H9 (cell line): ENCODE measurements around the gene IL4. TPM values are rescaled to one million over a fixed set of nuclear protein-coding genes. Genes with fewer than 3 reads are reported as not detected.

ENCODE experiments used
- DNase-seq: peaks from one replicate; pipeline ENCODE4 v3.0.0-alpha.2; 2017
- H2AFZ ChIP-seq: one replicate; pipeline ENCODE4 v1.6.1; 2013; ENCODE audit warnings: mild to moderate bottlenecking, low read length, control low read depth, moderate library complexity
- H2AK5ac ChIP-seq: 2 replicates; pipeline ENCODE4 v1.6.1; 2013; ENCODE audit warnings: low read length, control low read depth, mixed read lengths; ENCODE audit not compliant: insufficient read length
- H2BK120ac ChIP-seq: one replicate; pipeline ENCODE4 v1.6.1; 2013; ENCODE audit warnings: low read depth, mild to moderate bottlenecking, low read length, control low read depth, inconsistent platforms; ENCODE audit not compliant: poor library complexity, severe bottlenecking
- H2BK12ac ChIP-seq: 2 replicates; pipeline ENCODE4 v1.6.1; 2013; ENCODE audit warnings: low read length, control low read depth, mixed read lengths, low read depth; ENCODE audit not compliant: insufficient read length
- H2BK15ac ChIP-seq: 2 replicates; pipeline ENCODE4 v1.6.1; 2013; ENCODE audit warnings: low read depth, low read length, control low read depth
- H2BK20ac ChIP-seq: one replicate; pipeline ENCODE4 v1.6.1; 2013; ENCODE audit warnings: low read depth, mild to moderate bottlenecking, low read length, control low read depth, inconsistent platforms; ENCODE audit not compliant: poor library complexity, severe bottlenecking
- H2BK5ac ChIP-seq: 2 replicates; pipeline ENCODE4 v1.6.1; 2013; ENCODE audit warnings: low read length, control low read depth, mixed read lengths; ENCODE audit not compliant: insufficient read length
- H3K14ac ChIP-seq: 2 replicates; pipeline ENCODE4 v1.6.1; 2013; ENCODE audit warnings: low read length, control low read depth; ENCODE audit not compliant: insufficient read depth
- H3K18ac ChIP-seq: 2 replicates; pipeline ENCODE4 v1.6.1; 2013; ENCODE audit warnings: low read depth, mild to moderate bottlenecking, mixed read lengths, low read length, control low read depth; ENCODE audit not compliant: insufficient read length
- H3K23ac ChIP-seq: 2 replicates; pipeline ENCODE4 v1.6.1; 2013; ENCODE audit warnings: low read length, control low read depth, mixed read lengths, low read depth; ENCODE audit not compliant: insufficient read length
- H3K23me2 ChIP-seq: 2 replicates; pipeline ENCODE4 v1.6.1; 2013; ENCODE audit warnings: low read depth, mild to moderate bottlenecking, mixed read lengths, low read length, control low read depth; ENCODE audit not compliant: insufficient read length, poor library complexity, severe bottlenecking
- H3K27ac ChIP-seq: 2 replicates; pipeline ENCODE4 v1.5.1; 2013; ENCODE audit warnings: low read length, control low read depth, mixed read lengths, low read depth; ENCODE audit not compliant: insufficient read length
- H3K27me3 ChIP-seq: 2 replicates; pipeline ENCODE4 v1.6.1; 2013; ENCODE audit warnings: low read length, control low read depth, inconsistent platforms; ENCODE audit not compliant: insufficient read depth
- H3K4ac ChIP-seq: 2 replicates; pipeline ENCODE4 v1.6.1; 2013; ENCODE audit warnings: low read depth, mild to moderate bottlenecking, control low read depth, inconsistent platforms, low read length, moderate library complexity
- H3K4me1 ChIP-seq: 2 replicates; pipeline ENCODE4 v1.6.1; 2013; ENCODE audit warnings: low read length, control low read depth, inconsistent platforms; ENCODE audit not compliant: insufficient read depth
- H3K4me2 ChIP-seq: 2 replicates; pipeline ENCODE4 v1.6.1; 2013; ENCODE audit warnings: low read length, control low read depth, mixed read lengths; ENCODE audit not compliant: insufficient read length, insufficient read depth
- H3K56ac ChIP-seq: 2 replicates; pipeline ENCODE4 v1.6.1; 2013; ENCODE audit warnings: low read depth, mild to moderate bottlenecking, mixed read lengths, low read length, control low read depth; ENCODE audit not compliant: insufficient read length
- H3K79me1 ChIP-seq: 2 replicates; pipeline ENCODE4 v1.6.1; 2013; ENCODE audit warnings: low read depth, mild to moderate bottlenecking, moderate library complexity, low read length, control low read depth, inconsistent platforms; ENCODE audit not compliant: insufficient read depth, poor library complexity, severe bottlenecking
- H3K79me2 ChIP-seq: 2 replicates; pipeline ENCODE4 v1.6.1; 2013; ENCODE audit warnings: low read length, control low read depth, inconsistent platforms; ENCODE audit not compliant: insufficient read depth
- H3K9ac ChIP-seq: 2 replicates; pipeline ENCODE4 v1.6.1; 2013; ENCODE audit warnings: low read length, control low read depth, mixed read lengths; ENCODE audit not compliant: insufficient read length; ENCODE audit errors: extremely low read depth
- H3K9me3 ChIP-seq: one replicate; pipeline ENCODE4 v1.6.1; 2013; ENCODE audit warnings: low read depth, low read length, inconsistent platforms; ENCODE audit not compliant: control insufficient read depth
- H3T11ph ChIP-seq: one replicate; pipeline ENCODE4 v1.6.1; 2013; ENCODE audit warnings: mild to moderate bottlenecking, low read length, control low read depth, inconsistent platforms
- H4K20me1 ChIP-seq: one replicate; pipeline ENCODE4 v1.6.1; 2013; ENCODE audit not compliant: control insufficient read depth, insufficient read length, insufficient read depth
- H4K5ac ChIP-seq: 2 replicates; pipeline ENCODE4 v1.6.1; 2013; ENCODE audit warnings: low read depth, mild to moderate bottlenecking, mixed read lengths, low read length, control low read depth; ENCODE audit not compliant: insufficient read length
- H4K8ac ChIP-seq: replicated peaks from 2 replicates; pipeline ENCODE4 v1.6.1; 2013; ENCODE audit warnings: low read length, control low read depth, mixed read lengths, low read depth; ENCODE audit not compliant: insufficient read length
- H4K91ac ChIP-seq: 2 replicates; pipeline ENCODE4 v1.6.1; 2013; ENCODE audit warnings: low read depth, mild to moderate bottlenecking, moderate library complexity, mixed read lengths, low read length, control low read depth; ENCODE audit not compliant: insufficient read length
- H3K27ac Mint-ChIP-seq, 3 experiments: 2 replicates in 2 of 3; 3 replicates in 1 of 3; pipeline ENCODE4 v1.8.0; 2020 to 2021; ENCODE audit warnings: mixed read lengths in 3 of 3, mild to moderate bottlenecking in 1 of 3, moderate library complexity in 1 of 3
- H3K27me3 Mint-ChIP-seq: 2 replicates; pipeline ENCODE4 v1.8.0; 2021; ENCODE audit warnings: low read depth, mild to moderate bottlenecking, moderate library complexity, mixed read lengths
- H3K36me3 Mint-ChIP-seq, 3 experiments: 2 replicates in 2 of 3; 3 replicates in 1 of 3; pipeline ENCODE4 v1.8.0; 2020 to 2021; ENCODE audit warnings: low read depth in 3 of 3, mixed read lengths in 3 of 3; ENCODE audit not compliant: insufficient read depth in 1 of 3
- H3K4me1 Mint-ChIP-seq, 2 experiments: 2 replicates each; pipeline ENCODE4 v1.8.0; 2020; ENCODE audit warnings: mixed read lengths in 2 of 2
- H3K4me3 Mint-ChIP-seq, 2 experiments: 2 replicates in 1 of 2; 3 replicates in 1 of 2; pipeline ENCODE4 v1.8.0; 2020 to 2021; ENCODE audit warnings: mild to moderate bottlenecking in 2 of 2, mixed read lengths in 2 of 2, moderate library complexity in 1 of 2
- H3K9me3 Mint-ChIP-seq, 2 experiments: 2 replicates in 1 of 2; 3 replicates in 1 of 2; pipeline ENCODE4 v1.8.0; 2020; ENCODE audit warnings: mild to moderate bottlenecking in 2 of 2, mixed read lengths in 2 of 2, moderate library complexity in 1 of 2
- WGBS: extraction: QIAGEN DNeasy Blood & Tissue Kit; methylation state at CpG from one replicate; pipeline ENCODE4 v1.1.7; 2013; ENCODE audit warnings: missing lambda C conversion rate, low lambda C conversion rate, mixed read lengths; ENCODE audit not compliant: insufficient read length; ENCODE audit errors: extremely low coverage; 5-methylcytosine and 5-hydroxymethylcytosine counted together
- total RNA-seq: library from RNA; stranded (reverse); gene quantifications from 2 replicates; pipeline ENCODE4 v1.2.1, GENCODE V29; 2021
- TF ChIP-seq, protein P1 (sequence below): fragments of 200-600 bp; sonication (generic); conservative IDR thresholded peaks from 3 replicates; pipeline ENCODE4 v1.8.0; 2021; ENCODE audit warnings: antibody characterized with exemption, mild to moderate bottlenecking

IL4 gene
- total RNA-seq, 1 experiment from 2014 or later: not detected

DNA sequence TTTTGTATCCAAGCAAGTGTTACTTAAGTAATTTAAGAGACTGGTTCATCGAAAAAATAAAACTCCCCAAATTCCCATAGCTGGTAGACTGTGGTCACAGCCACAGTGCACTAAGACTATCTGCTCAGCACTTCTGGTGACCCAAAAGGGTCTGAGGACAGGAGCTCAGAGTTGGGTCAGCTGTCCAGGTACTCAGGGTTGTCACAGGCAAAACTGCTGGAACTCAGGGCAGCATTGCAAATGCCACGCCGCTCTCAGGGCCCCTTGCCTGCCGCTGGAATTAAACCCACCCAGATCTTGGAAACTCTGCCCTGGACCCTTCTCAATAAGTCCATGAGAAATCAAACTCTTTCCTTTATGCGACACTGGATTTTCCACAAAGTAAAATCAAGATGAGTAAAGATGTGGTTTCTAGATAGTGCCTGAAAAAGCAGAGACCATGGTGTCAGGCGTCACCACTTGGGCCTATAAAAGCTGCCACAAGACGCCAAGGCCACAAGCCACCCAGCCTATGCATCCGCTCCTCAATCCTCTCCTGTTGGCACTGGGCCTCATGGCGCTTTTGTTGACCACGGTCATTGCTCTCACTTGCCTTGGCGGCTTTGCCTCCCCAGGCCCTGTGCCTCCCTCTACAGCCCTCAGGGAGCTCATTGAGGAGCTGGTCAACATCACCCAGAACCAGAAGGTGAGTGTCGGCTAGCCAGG, 16.0 kb upstream of the IL4 start, which contains the start of gene IL13:
IL13 (plus strand) TSS at position 498 of the 705 bp plus-strand sequence; CDS start at position 512, 14 bp downstream.
- Histone ChIP-seq H3K23ac (no peak within 1 kb of the TSS), H4K91ac (no peak within 1 kb of the TSS), H3K9ac (no peak within 1 kb of the TSS), H2BK12ac (no peak within 1 kb of the TSS), H3K4me2 (no peak within 1 kb of the TSS), H2BK5ac (no peak within 1 kb of the TSS), H3K9me3 (no peaks in the 10 kb centered on the region), H3K79me2 (no peaks in the 10 kb centered on the region), H3K14ac (peak within 1 kb of the TSS; percentile 12; the same call in 1 of the 2 replicates), H3K4ac (no peak within 1 kb of the TSS), H4K20me1 (no peaks in the 10 kb centered on the region), H3K27me3 (peaks cover 6% of the 10 kb centered on the region; the same call in 1 of the 2 replicates), H2BK15ac (no peak within 1 kb of the TSS), H2BK20ac (no peak within 1 kb of the TSS), H3K79me1 (no peaks in the 10 kb centered on the region), H3K56ac (no peak within 1 kb of the TSS), H2AFZ (no peak within 1 kb of the TSS), H3K18ac (no peak within 1 kb of the TSS), H3T11ph (no peak within 1 kb of the TSS), H3K27ac (no peak within 1 kb of the TSS), H2AK5ac (no peak within 1 kb of the TSS), H3K4me1 (no peaks in the 10 kb centered on the region), H2BK120ac (no peak within 1 kb of the TSS), H4K5ac (no peak within 1 kb of the TSS), H3K23me2 (no peaks in the 10 kb centered on the region), H4K8ac (no peak within 1 kb of the TSS)
- no peaks in the 10 kb centered on the region for H3K36me3 Mint-ChIP-seq
- no peak within 1 kb of the TSS; a peak in 1 of 7 replicates for H3K27ac Mint-ChIP-seq
- H3K27me3 Mint-ChIP-seq: peaks cover 52% of the 10 kb centered on the region
- no CpG with 5 or more reads among the region's 12 CpGs for WGBS
- peaks cover 7 to 15% of the 10 kb centered on the region in 2 experiments for H3K4me1 Mint-ChIP-seq
- DNase-seq: no peak
- peaks cover 0 to 12% of the 10 kb centered on the region in 2 experiments; a peak in 3 of 5 replicates for H3K9me3 Mint-ChIP-seq
- H3K4me3 Mint-ChIP-seq: no peak within 1 kb of the TSS; a peak in 1 of 5 replicates
- TF ChIP-seq, protein P1, sequence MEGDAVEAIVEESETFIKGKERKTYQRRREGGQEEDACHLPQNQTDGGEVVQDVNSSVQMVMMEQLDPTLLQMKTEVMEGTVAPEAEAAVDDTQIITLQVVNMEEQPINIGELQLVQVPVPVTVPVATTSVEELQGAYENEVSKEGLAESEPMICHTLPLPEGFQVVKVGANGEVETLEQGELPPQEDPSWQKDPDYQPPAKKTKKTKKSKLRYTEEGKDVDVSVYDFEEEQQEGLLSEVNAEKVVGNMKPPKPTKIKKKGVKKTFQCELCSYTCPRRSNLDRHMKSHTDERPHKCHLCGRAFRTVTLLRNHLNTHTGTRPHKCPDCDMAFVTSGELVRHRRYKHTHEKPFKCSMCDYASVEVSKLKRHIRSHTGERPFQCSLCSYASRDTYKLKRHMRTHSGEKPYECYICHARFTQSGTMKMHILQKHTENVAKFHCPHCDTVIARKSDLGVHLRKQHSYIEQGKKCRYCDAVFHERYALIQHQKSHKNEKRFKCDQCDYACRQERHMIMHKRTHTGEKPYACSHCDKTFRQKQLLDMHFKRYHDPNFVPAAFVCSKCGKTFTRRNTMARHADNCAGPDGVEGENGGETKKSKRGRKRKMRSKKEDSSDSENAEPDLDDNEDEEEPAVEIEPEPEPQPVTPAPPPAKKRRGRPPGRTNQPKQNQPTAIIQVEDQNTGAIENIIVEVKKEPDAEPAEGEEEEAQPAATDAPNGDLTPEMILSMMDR: no peak
